ENCODE measurements around the gene APOA1.
"Not testable (repeated sequence)": the region's sequence is repeated elsewhere in the genome, so short reads cannot be mapped to it uniquely, and the experiment has no call there.

DNA sequence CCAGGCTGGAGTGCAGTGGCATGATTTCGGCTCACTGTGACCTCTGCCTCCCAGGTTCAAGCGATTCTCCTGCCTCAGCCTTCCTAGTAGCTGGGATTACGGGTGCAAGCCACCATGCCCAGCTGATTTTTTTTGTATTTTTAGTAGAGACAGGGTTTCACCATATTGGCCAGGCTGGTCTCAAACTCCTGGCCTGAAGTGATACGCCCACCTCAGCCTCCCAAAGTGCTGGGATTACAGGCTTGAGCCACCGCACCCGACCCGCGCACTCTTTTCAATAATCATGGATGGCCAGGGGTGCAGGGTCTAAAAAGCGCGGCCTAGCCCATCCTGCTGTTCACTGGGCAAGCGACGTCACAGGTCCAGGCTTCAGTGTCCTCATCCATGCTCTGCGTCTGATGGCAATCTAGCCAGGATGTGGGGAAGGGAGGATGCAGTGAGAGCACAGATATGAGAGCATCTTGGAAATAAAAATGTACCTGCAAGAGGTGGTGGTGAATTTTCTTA is 2.8 kb downstream of the APOA1 start:
- TF ChIP-seq, protein P1, sequence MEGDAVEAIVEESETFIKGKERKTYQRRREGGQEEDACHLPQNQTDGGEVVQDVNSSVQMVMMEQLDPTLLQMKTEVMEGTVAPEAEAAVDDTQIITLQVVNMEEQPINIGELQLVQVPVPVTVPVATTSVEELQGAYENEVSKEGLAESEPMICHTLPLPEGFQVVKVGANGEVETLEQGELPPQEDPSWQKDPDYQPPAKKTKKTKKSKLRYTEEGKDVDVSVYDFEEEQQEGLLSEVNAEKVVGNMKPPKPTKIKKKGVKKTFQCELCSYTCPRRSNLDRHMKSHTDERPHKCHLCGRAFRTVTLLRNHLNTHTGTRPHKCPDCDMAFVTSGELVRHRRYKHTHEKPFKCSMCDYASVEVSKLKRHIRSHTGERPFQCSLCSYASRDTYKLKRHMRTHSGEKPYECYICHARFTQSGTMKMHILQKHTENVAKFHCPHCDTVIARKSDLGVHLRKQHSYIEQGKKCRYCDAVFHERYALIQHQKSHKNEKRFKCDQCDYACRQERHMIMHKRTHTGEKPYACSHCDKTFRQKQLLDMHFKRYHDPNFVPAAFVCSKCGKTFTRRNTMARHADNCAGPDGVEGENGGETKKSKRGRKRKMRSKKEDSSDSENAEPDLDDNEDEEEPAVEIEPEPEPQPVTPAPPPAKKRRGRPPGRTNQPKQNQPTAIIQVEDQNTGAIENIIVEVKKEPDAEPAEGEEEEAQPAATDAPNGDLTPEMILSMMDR (conservative IDR thresholded peaks at IDR 0.05; ENCODE audit: low read length) = not testable (repeated sequence)
- TF ChIP-seq EZH2phosphoT487 (IDR thresholded peaks at IDR 0.05; ENCODE audit: borderline replicate concordance) = not testable (repeated sequence)

Measured in Loucy (cell line).